GM19463 (cell line): Measurements from ENCODE around the gene CARM1.

Source experiments
- ATAC-seq: cut with Tn5 transposase; IDR thresholded peaks from one replicate; pipeline ENCODE4 v1.9.1; 2021; ENCODE audit warnings: mild to moderate bottlenecking, moderate library complexity; ENCODE audit not compliant: unreplicated experiment

CARM1 gene

GRCh38 chr19:10899151-10899653 is 27.8 kb downstream of the CARM1 start:
- no peak for ATAC-seq

- no peak for ATAC-seq
These were observed 36.6 kb downstream of the CARM1 start for GRCh38 chr19:10907925-10908324.

GRCh38 chr19:10908380-10908960 is 37.1 kb downstream of the CARM1 start:
- ATAC-seq: no peak

- no peak for ATAC-seq
These were observed 40.4 kb downstream of the CARM1 start for GRCh38 chr19:10911579-10912363.

- ATAC-seq: no peak
These were observed 41.3 kb downstream of the CARM1 start for GRCh38 chr19:10912619-10913018.

GRCh38 chr19:10913716-10914340 is 42.5 kb downstream of the CARM1 start:
- no peak for ATAC-seq

- no peak for ATAC-seq
These were observed 44.1 kb downstream of the CARM1 start for GRCh38 chr19:10915130-10916091.

- no peak for ATAC-seq
These were observed 45.2 kb downstream of the CARM1 start for GRCh38 chr19:10916602-10917001.

- no peak for ATAC-seq
These were observed 47.0 kb downstream of the CARM1 start for GRCh38 chr19:10918359-10918758.

- no peak for ATAC-seq
These were observed 48.3 kb downstream of the CARM1 start for GRCh38 chr19:10919352-10920287.

GRCh38 chr19:10920288-10920655 is 48.9 kb downstream of the CARM1 start:
- ATAC-seq: no peak

- ATAC-seq: no peak
These were observed 49.4 kb downstream of the CARM1 start for GRCh38 chr19:10920781-10921180.

- ATAC-seq: no peak
These were observed 50.0 kb downstream of the CARM1 start for GRCh38 chr19:10921199-10921909.

- ATAC-seq: no peak
These were observed 50.7 kb downstream of the CARM1 start for GRCh38 chr19:10921910-10922637.

- no peak for ATAC-seq
These were observed 51.3 kb downstream of the CARM1 start for GRCh38 chr19:10922638-10923014.

GRCh38 chr19:10923260-10924112 is 52.1 kb downstream of the CARM1 start:
- no peak for ATAC-seq

GRCh38 chr19:10924597-10924996 is 53.2 kb downstream of the CARM1 start:
- ATAC-seq: no peak
